ENCODE measurements around the gene TMEM107.

Gene TMEM107

GRCh38 chr17:8151641-8152111 lies 24.5 kb downstream of the TMEM107 start:
- Histone ChIP-seq H3K4me1 (ENCODE audit: control insufficient read depth in 1 of 2, insufficient read depth in 1 of 2, low read depth in 1 of 2, low read length in 1 of 2) (peaks cover 56 to 60% of the 10 kb centered on the region in 2 experiments), H3K36me3 (peaks cover 15% of the 10 kb centered on the region), H3K4me3 (ENCODE audit: low read depth in 1 of 2, low read length in 1 of 2) (peak overlapping the region; percentile 69 to 95), H3K27ac (peak overlapping the region; percentile 84), H3K9me3 (no peaks in the 10 kb centered on the region), H3K27me3 (peaks cover 15% of the 10 kb centered on the region)
- TF ChIP-seq CTCF (IDR thresholded peaks at IDR 0.05), result no peak

- H3K27ac ChIP-seq, result peak overlapping the region; percentile 84
- peaks cover 55 to 59% of the 10 kb centered on the region in 2 experiments for H3K4me1 ChIP-seq (ENCODE audit: control insufficient read depth in 1 of 2, insufficient read depth in 1 of 2, low read depth in 1 of 2, low read length in 1 of 2)
Observed at GRCh38 chr17:8151120-8151640, 25.0 kb downstream of the TMEM107 start.

GRCh38 chr17:8150194-8151119 lies 25.7 kb downstream of the TMEM107 start:
- H3K4me3 ChIP-seq (ENCODE audit: low read depth in 1 of 2, low read length in 1 of 2), result peak overlapping the region; percentile 69 to 95
- H3K9me3 ChIP-seq, result no peaks in the 10 kb centered on the region
- peaks cover 48 to 51% of the 10 kb centered on the region in 2 experiments for H3K4me1 ChIP-seq (ENCODE audit: control insufficient read depth in 1 of 2, insufficient read depth in 1 of 2, low read depth in 1 of 2, low read length in 1 of 2)
- H3K27me3 ChIP-seq, result peaks cover 15% of the 10 kb centered on the region
- no peak for TF ChIP-seq CTCF (IDR thresholded peaks at IDR 0.05)
- H3K36me3 ChIP-seq, result peaks cover 15% of the 10 kb centered on the region
- peak overlapping the region; percentile 84 for H3K27ac ChIP-seq

More at GRCh38 chr17:8151120-8151640, 25.0 kb downstream of the TMEM107 start:
- H3K36me3 ChIP-seq, result peaks cover 15% of the 10 kb centered on the region
- peak overlapping the region; percentile 69 to 95 for H3K4me3 ChIP-seq (ENCODE audit: low read depth in 1 of 2, low read length in 1 of 2)
- H3K27me3 ChIP-seq, result peaks cover 15% of the 10 kb centered on the region
- no peaks in the 10 kb centered on the region for H3K9me3 ChIP-seq
- TF ChIP-seq CTCF (IDR thresholded peaks at IDR 0.05), result peak; percentile 49

GRCh38 chr17:8149419-8150193 lies 26.6 kb downstream of the TMEM107 start:
- Histone ChIP-seq H3K27me3 (peaks cover 15% of the 10 kb centered on the region), H3K9me3 (no peaks in the 10 kb centered on the region), H3K4me3 (ENCODE audit: low read depth in 1 of 2, low read length in 1 of 2) (no peak overlapping the region), H3K27ac (no peak overlapping the region), H3K36me3 (peaks cover 15% of the 10 kb centered on the region), H3K4me1 (ENCODE audit: control insufficient read depth in 1 of 2, insufficient read depth in 1 of 2, low read depth in 1 of 2, low read length in 1 of 2) (peaks cover 41 to 43% of the 10 kb centered on the region in 2 experiments)
- TF ChIP-seq CTCF (IDR thresholded peaks at IDR 0.05), result no peak

- no peak for TF ChIP-seq CTCF (IDR thresholded peaks at IDR 0.05)
- Histone ChIP-seq H3K4me1 (ENCODE audit: control insufficient read depth in 1 of 2, insufficient read depth in 1 of 2, low read depth in 1 of 2, low read length in 1 of 2) (peaks cover 30 to 32% of the 10 kb centered on the region in 2 experiments), H3K27me3 (peaks cover 15% of the 10 kb centered on the region), H3K9me3 (no peaks in the 10 kb centered on the region), H3K4me3 (ENCODE audit: low read depth in 1 of 2, low read length in 1 of 2) (no peak overlapping the region), H3K27ac (no peak overlapping the region), H3K36me3 (peaks cover 15% of the 10 kb centered on the region)
Observed at GRCh38 chr17:8148560-8148959, 27.6 kb downstream of the TMEM107 start.
